GM13976 (cell line): Measurements from ENCODE around the gene DOCK4.

Source experiments
- DNase-seq: peaks from one replicate; pipeline ENCODE4 v3.0.0; 2012; ENCODE audit warnings: low spot score
- in situ Hi-C: fragments of 300-500 bp; cut with MboI; formaldehyde crosslinking; loops from one replicate; pipeline ENCODE4 v1.12.0; 2022; ENCODE audit warnings: low sequenced_read_pairs, mixed read lengths, inconsistent platforms; ENCODE audit not compliant: unreplicated experiment
- TF ChIP-seq, protein P1 (sequence below): IDR thresholded peaks from 2 replicates; pipeline ENCODE4 v1.5.1; 2012; ENCODE audit warnings: borderline replicate concordance, mild to moderate bottlenecking; ENCODE audit not compliant: insufficient read depth; ENCODE audit errors: extremely low read depth, missing control alignments, control extremely low read depth

DOCK4 gene

GRCh38 chr7:111933609-111934008 is 272.6 kb downstream of the DOCK4 start:
- TF ChIP-seq, protein P1, sequence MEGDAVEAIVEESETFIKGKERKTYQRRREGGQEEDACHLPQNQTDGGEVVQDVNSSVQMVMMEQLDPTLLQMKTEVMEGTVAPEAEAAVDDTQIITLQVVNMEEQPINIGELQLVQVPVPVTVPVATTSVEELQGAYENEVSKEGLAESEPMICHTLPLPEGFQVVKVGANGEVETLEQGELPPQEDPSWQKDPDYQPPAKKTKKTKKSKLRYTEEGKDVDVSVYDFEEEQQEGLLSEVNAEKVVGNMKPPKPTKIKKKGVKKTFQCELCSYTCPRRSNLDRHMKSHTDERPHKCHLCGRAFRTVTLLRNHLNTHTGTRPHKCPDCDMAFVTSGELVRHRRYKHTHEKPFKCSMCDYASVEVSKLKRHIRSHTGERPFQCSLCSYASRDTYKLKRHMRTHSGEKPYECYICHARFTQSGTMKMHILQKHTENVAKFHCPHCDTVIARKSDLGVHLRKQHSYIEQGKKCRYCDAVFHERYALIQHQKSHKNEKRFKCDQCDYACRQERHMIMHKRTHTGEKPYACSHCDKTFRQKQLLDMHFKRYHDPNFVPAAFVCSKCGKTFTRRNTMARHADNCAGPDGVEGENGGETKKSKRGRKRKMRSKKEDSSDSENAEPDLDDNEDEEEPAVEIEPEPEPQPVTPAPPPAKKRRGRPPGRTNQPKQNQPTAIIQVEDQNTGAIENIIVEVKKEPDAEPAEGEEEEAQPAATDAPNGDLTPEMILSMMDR: no peak
- in situ Hi-C loops: no loop called here
- DNase-seq: no peak

- in situ Hi-C loops: no loop called here
- TF ChIP-seq, protein P1: no peak
Observed at GRCh38 chr7:111931958-111932357, 274.2 kb downstream of the DOCK4 start.

DNA sequence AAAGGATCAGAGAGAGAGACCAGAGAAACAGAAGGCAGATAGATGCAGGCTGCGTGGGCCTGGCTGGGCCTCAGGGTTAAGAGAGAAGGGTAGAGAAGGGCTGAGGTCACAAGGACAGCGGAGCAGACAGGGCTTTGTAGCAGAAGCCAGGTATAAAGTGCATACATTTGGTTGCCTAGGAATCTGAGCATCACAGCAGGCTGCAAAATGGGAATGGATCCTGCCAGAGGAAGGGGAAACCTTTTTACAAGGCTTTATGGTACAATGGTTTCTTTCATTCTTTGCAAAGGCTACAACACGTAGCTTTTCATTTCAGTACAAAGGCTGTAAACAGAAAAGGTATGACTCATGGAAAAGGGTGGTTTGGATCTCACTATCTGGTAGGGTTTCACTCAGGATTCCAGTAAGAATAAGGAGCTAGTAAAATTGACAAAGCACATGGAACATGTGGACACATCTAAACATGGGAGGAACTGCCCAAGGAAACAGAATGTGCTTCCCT is 275.1 kb downstream of the DOCK4 start:
- TF ChIP-seq, protein P1: no peak
- no peak for DNase-seq
- in situ Hi-C loops: no loop called here

More at GRCh38 chr7:111931958-111932357, 274.2 kb downstream of the DOCK4 start:
- DNase-seq: no peak

GRCh38 chr7:111929264-111929663 is 276.9 kb downstream of the DOCK4 start:
- in situ Hi-C loops: no loop called here
- TF ChIP-seq, protein P1: no peak
- no peak for DNase-seq

GRCh38 chr7:111927353-111928019 is 278.7 kb downstream of the DOCK4 start:
- DNase-seq: no peak
- in situ Hi-C loops: no loop called here
- TF ChIP-seq, protein P1: no peak

- no peak for DNase-seq
- in situ Hi-C loops: no loop called here
- TF ChIP-seq, protein P1: no peak
Observed at GRCh38 chr7:111920329-111920728, 285.9 kb downstream of the DOCK4 start.
